NCI-H526 (cell line): ENCODE results near the gene ACSL1.
"Not testable (repeated sequence)": the region's sequence is repeated elsewhere in the genome, so short reads cannot be mapped to it uniquely, and the experiment has no call there.

Source experiments
- DNase-seq, 2 experiments: peaks; one replicate each; lab custom pipeline; 2025; lab: John Stamatoyannopoulos, UW

Gene ACSL1

DNA sequence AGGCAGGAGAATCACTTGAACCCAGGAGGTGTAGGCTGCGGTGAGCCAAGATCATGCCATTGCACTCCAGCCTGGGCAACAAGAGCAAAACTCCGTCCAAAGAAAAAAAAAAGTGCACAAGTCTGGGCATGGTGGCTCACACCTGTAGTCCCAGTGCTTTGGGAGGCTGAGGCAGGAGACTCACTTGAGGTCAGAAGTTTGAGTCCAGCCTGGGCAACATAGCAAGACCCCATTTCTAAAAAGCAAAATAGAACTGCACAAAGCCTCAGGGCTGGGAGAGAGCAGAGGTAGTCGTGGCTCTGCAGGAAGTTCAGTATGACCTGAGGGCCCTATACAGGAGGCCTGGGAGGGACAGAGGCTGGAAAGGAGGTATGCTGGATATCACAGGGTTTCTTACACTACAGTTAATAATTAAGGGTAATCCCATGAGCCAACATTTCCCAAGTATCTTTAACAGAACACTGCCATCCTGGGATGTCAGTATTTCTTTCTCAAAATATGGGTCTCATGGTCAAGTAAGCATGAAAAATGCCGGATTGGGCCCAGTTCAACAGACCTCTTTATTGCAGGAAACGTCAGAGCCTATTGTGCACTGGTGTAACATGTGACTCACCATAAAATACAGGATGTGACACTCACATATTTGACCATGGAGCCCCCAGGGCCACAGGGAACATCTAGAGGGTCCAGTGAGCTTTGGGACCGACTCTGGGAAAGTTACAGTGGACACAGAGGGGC, 37.8 kb downstream of the ACSL1 start:
- DNase-seq: no peak

DNA sequence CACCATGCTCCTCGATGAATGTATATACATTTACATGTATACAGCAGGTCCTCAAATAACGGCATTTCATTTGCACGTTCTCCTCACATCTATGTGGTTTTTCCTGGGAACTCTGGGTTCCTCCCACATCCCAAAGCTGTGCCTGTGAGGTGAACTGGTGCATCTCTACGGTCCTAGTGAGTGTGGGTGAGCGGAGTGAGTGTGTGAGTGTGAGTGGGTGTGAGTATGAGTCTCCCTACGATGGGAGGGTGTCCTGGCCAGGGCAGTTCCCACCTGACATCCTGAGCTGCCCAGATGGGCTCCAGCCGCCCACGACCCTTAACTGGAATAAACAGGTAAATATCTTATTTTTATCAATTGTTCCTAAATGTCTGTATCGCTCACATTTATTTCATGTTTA, 40.0 kb downstream of the ACSL1 start:
- no peak for DNase-seq

DNA sequence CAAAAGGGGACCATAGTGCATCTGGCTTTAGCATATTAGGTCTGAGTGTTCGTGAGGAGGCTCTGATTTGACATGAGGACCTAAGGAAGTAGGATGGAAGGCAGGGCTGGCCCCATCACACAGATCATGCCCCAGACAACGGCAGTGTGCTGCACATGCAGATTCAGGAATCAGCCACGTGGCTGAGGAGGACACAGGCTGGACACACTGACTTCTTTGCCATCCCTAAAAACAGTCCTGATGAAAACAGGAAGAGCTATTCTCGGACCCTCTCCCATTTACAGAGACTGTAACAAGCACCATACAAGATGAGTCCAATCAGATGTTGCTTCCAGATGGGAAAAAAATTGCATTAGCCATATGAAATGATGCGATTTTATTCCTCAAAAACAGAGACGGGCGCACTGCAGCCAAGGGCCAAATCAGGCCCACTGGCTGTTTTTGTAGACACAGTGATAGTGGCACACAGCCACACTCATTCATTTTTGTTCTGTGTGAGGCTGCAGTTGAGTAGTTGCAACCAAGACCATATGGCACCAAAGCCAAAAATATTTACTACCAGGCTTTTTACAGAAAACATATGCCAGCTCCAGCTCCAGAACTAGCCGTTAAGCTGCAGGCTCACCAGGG, 41.0 kb downstream of the ACSL1 start:
- no peak for DNase-seq

DNA sequence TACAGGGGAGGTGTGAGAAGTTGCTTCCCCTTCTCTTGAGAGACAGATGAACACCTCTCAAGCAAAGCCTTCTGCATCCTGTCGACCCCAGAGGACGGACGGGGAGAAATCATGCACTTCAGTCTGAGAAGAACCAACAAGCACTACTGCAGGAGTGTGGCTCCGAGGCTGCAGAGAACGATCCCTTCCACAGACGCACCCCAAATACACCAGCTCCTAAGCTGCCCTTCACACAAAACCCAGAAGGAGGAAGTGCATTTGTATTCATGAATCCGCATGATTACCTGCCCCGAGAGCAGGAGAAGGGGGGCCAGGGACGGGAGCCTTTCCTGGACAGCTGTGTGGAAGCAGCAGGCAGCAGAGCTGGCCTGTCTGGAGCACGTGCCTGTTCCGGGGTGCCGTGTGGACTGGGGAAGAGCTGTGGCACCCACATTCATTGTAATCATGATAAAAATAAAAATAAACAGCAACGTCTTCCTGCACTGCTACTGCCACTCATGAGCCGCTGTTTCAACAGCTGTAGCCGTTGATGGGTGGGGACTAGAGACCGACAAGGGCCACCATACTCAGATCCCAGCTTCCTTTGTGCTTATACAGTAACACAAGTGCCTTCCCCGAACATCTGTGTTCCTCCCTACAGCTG, 42.9 kb downstream of the ACSL1 start:
- peak in 1 of 2 experiments; percentile 24 for DNase-seq

- DNase-seq: not testable (repeated sequence)
These were observed 46.6 kb downstream of the ACSL1 start for GRCh38 chr4:184779160-184779559.

GRCh38 chr4:184778325-184778724, 47.4 kb downstream of the ACSL1 start:
- DNase-seq: no peak

GRCh38 chr4:184776821-184777220, 48.9 kb downstream of the ACSL1 start:
- no peak for DNase-seq

DNA sequence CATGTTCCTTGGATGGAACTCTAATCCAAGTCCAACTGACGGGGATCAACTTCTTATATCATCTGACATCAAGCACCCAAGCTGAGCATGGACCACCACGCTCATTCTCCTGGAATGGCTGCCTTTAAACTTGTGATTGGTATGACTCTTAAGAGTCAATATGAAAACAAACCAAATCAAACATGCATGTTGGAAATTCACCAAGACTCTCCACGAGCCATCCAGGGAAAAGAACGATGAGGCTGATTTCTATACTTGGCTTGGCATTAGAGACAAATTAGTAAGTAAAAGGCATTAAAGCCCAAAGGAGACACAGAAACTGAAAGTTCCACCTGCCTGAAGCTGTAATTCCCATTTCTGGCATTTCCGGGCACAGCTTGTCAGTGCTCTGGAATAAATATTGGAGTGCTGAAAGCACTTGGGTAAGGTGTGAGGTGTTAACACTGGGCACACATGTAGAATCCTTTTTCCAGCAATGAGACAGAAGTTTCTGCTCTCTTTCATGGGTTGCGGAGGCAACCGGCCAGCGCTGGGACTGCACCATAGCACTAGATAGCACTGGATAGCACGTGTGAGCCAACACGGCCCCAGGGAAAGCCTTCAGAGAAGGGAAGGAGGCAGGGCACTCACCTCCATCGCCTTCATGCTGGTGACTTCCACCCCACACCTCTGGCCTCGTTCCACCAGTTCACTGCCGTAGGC, 49.8 kb downstream of the ACSL1 start:
- DNase-seq: no peak

DNA sequence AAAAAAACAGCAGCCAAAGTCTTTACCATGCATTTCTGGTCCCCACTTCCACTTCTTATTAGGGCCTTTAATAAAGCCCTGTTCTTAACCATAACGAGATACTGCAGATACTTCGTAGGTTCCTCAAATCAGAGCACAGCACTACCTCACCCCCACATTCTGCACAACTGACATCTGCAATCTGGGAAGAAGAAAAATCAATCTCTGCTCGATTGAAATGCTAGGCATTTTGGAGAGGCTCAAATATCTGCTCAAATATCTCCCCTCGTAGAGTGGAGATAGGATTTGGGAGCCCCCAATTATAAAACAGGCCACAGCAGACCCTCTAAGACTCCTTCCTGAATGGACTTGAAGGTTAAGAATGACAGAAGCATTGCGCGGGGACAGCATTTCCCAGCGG, 51.6 kb downstream of the ACSL1 start:
- DNase-seq: no peak

GRCh38 chr4:184771416-184771815, 54.4 kb downstream of the ACSL1 start:
- no peak for DNase-seq

DNA sequence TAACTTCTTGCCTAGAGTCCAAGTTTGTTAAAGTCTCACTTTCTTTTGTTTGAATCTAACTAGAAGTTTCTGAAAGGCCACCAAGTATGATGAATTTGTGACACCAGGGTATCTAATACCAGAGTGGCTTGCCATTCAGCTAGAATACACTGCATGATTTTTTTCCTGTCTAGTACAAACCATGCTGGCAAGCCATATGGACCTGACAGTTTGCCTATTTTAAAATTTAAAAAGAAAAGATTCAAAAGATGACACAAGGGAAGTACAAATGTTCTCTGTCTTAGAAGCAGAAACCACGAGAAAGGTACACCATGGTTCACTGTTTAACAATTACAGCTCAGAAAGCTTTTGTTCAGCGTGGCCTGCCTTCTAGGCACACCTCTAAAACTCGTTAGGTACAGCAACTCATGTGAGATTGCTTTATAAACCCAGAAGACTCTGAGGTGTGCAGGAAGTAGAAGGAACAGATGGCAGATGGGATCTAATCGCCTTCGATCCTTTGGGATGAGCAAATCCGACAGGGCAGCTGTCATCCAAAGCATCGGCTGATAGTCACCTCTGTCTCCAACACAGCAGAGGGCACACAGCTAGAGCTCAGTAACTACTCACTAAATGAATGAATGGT, 56.5 kb downstream of the ACSL1 start:
- DNase-seq: no peak

GRCh38 chr4:184768296-184768695, 57.5 kb downstream of the ACSL1 start:
- no peak for DNase-seq

- no peak for DNase-seq
These were observed 59.3 kb downstream of the ACSL1 start for GRCh38 chr4:184766446-184766845.

DNA sequence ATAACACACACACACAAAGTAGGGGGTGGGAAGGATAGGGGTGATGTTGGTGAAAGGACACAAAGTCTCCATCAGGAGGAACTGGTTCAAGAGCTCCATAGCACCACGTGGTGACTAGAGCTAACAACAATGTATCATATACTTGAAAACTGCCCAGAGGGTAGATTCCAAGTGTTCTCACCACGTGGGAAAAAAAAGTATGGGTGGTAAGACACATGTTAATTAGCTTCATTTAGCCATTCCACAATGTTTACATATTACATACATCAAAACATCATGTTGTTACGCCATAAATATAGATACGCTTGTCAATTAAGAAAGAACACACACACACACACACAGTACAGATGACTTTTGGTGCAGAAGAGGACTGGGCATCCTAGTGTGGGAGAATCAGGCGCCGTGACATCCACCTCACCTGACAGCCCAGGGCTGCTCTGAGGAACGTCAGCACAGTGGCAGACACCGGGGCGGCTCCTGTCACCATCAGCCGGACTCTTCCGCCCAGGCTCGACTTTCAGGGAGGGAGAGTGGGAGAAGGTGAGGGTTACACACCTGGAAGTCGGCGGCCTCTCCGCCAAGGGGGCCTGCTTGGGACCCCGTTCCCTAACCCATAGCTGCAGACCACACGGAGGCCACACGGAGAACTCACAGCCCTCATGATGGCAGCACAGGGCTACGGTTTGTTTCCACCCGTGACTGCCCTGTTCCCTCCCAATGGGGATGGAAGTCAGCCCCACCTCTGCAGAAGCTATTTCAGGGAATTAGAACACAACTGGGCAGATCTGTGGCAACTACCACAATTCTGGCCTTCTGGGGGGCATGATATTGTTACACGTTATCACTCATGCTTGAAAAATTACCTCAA, 60.1 kb downstream of the ACSL1 start:
- DNase-seq: no peak

GRCh38 chr4:184764601-184765000, 61.2 kb downstream of the ACSL1 start:
- no peak for DNase-seq

DNA sequence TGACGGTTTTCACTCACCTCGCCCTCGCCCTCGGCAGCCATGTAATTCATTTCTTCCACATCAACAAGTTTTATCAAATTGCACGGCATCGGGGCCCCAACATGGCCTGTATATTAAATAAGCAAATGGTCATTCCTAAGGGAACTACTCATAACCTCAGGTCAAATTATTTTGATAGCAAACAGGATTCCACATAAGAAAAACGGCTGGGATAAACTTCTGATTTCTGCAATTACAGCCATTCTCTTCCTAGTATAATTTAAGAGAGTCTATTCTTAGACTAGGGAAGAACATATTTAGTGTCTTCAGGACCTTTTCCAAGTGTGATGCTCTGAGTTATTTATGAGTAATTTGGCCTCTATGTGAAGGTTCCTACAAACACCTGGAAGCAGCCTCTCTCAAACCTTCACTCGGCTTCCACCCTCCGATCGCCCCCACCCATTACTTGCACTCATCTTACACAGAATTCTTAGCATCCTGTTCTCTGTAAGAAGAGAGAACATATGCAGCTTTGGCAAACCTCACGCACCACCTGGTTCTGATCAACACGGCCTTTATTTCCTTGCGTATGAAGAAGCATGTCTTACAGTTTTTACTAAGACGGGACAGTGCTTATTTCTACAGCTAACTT, 62.5 kb downstream of the ACSL1 start:
- DNase-seq: no peak

GRCh38 chr4:184762100-184762499, 63.7 kb downstream of the ACSL1 start:
- DNase-seq: no peak

- no peak for DNase-seq
These were observed 65.1 kb downstream of the ACSL1 start for GRCh38 chr4:184760681-184761080.

- DNase-seq: no peak
These were observed 68.0 kb downstream of the ACSL1 start for GRCh38 chr4:184757810-184758209.

DNA sequence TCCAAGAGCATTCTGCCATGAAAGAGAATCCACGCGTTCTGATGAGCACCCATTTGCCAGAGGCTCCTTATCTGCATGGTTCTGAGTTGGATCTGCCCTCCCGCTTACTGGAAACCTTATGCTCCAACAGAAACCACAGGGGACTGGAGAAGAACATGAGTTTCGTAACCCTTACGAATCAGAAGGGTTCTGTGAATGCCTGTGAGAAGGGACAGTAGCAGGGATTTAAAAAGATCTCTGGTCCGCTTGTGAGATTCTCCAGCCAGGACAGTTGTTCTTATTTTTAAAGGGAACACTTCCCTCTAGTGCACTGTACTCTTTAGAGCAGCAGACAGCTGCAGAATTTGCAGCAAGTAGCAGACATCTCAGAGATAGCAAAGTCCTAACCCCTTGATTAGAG, 69.4 kb downstream of the ACSL1 start:
- DNase-seq: no peak

DNA sequence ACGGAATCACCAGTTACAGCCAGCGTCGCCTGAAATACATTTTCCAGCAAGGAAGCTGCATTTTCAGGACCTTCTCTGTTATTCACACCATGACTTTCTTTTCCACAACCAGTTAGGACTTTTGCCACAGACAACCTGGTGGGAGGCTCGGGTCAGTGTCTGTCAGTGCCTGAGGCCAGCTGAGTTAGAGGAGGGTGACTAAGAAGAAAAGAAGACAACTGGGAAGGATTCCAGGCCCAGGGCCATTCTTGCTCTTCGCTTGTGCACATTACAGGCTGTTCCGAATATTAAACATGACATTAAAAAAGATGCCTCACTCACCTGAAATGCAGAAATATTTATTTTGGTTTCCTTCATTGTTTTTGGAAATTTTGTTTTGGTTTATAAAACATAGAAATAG, 70.5 kb downstream of the ACSL1 start:
- DNase-seq: no peak
